ENCODE measurements around the gene SAP30.

DNA sequence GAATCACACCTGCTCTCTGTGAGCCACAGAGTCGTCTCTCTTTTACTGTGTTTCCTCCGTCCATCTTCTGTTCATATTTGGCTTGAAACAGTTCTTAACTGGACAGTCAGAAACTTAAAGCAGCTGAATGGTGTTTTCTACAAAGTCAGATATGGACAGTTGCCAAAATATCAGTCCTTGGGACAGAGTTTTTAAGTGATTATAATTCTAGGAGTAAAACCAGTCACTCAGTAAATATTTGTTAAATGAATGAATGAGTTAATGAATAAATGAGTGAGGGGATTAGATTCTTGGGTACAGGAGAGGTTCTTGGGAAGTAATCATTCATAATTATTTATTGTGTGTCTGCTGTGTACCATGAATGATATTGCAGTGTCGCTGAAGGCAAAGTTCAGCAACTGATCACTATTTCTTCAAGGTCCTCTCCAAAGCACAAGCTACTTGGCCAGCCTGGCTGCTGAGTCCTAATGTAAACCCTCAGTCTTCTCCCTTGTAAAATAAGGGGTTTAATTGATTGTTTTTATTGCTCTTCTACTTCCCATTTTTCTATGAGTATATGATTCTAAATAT lies 33.6 kb downstream of the SAP30 start:
- TF ChIP-seq, protein P1, sequence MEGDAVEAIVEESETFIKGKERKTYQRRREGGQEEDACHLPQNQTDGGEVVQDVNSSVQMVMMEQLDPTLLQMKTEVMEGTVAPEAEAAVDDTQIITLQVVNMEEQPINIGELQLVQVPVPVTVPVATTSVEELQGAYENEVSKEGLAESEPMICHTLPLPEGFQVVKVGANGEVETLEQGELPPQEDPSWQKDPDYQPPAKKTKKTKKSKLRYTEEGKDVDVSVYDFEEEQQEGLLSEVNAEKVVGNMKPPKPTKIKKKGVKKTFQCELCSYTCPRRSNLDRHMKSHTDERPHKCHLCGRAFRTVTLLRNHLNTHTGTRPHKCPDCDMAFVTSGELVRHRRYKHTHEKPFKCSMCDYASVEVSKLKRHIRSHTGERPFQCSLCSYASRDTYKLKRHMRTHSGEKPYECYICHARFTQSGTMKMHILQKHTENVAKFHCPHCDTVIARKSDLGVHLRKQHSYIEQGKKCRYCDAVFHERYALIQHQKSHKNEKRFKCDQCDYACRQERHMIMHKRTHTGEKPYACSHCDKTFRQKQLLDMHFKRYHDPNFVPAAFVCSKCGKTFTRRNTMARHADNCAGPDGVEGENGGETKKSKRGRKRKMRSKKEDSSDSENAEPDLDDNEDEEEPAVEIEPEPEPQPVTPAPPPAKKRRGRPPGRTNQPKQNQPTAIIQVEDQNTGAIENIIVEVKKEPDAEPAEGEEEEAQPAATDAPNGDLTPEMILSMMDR (IDR thresholded peaks at IDR 0.05), result no peak
- no peak for TF ChIP-seq POLR2A (IDR thresholded peaks at IDR 0.05)
